K562 (cell line): Measurements from ENCODE around the gene MATN1.

Source experiments
- ETS2 ChIP-seq: IDR thresholded peaks from 2 replicates; pipeline ENCODE4 v1.6.1; 2016; ENCODE audit warnings: borderline replicate concordance, missing genetic modification characterization, mild to moderate bottlenecking, moderate library complexity, missing compliant biosample characterization; ENCODE audit not compliant: poor library complexity, severe bottlenecking
- NFXL1 ChIP-seq: fragments of 450-650 bp; formaldehyde crosslinking; IDR thresholded peaks from 2 replicates; pipeline ENCODE4 v1.4.0; 2021; ENCODE audit warnings: mild to moderate bottlenecking
- RAD21 ChIP-seq, 2 experiments: fragments of 250-450 bp in 1 of 2; fragments of 450-650 bp in 1 of 2; sonication (Bioruptor Pico) in 1 of 2; formaldehyde crosslinking in 1 of 2; IDR thresholded peaks in 1 of 2; conservative IDR thresholded peaks in 1 of 2; 2 replicates each; pipeline versions ENCODE4 v1.4.0 to v1.8.0; 2020 to 2022; ENCODE audit warnings: mild to moderate bottlenecking in 2 of 2, moderate library complexity in 1 of 2
- SMARCB1 ChIP-seq: IDR thresholded peaks from 2 replicates; pipeline ENCODE4 v1.6.1; 2011; ENCODE audit warnings: improper control_type of control experiment, low read depth; ENCODE audit not compliant: insufficient read length
- TF ChIP-seq, protein P1 (sequence below), 2 experiments: fragments of 450-650 bp; IDR thresholded peaks; 2 replicates each; pipeline ENCODE4 v1.6.1; 2016
- TF ChIP-seq, protein P2 (sequence below): sonication (generic); formaldehyde crosslinking; IDR thresholded peaks from 2 replicates; pipeline ENCODE4 v1.8.1; 2023; ENCODE audit warnings: mild to moderate bottlenecking, missing genetic modification reagents
- TF ChIP-seq, protein P3 (sequence below), 3 experiments: IDR thresholded peaks in 2 of 3; conservative IDR thresholded peaks in 1 of 3; 2 replicates each; pipeline ENCODE4 v1.5.1; 2011 to 2012; ENCODE audit warnings: low read length in 3 of 3, mild to moderate bottlenecking in 3 of 3, control low read depth in 2 of 3, improper control_type of control experiment in 1 of 3, inconsistent platforms in 1 of 3, low read depth in 1 of 3, mixed read lengths in 1 of 3, moderate library complexity in 1 of 3; ENCODE audit not compliant: insufficient read depth in 2 of 3
- TF ChIP-seq, protein P4 (sequence below), 3 experiments: fragments of 200-800 bp in 1 of 3; sonication (Bioruptor generic) in 1 of 3; sonication (generic) in 1 of 3; formaldehyde crosslinking in 1 of 3; IDR thresholded peaks; 2 replicates each; pipeline versions ENCODE4 v1.6.1 to v1.8.0; 2016 to 2022; ENCODE audit warnings: mild to moderate bottlenecking in 2 of 3, missing compliant biosample characterization in 2 of 3, missing genetic modification characterization in 2 of 3, missing genetic modification reagents in 1 of 3
- TF ChIP-seq, protein P5 (sequence below), 2 experiments: fragments of 200-800 bp in 1 of 2; sonication (Bioruptor generic) in 1 of 2; sonication (generic) in 1 of 2; formaldehyde crosslinking in 1 of 2; IDR thresholded peaks in 1 of 2; conservative IDR thresholded peaks in 1 of 2; 2 replicates each; pipeline versions ENCODE4 v1.5.0 to v1.6.1; 2016 to 2020; ENCODE audit warnings: missing compliant biosample characterization in 1 of 2, missing genetic modification characterization in 1 of 2, missing genetic modification reagents in 1 of 2

DNA sequence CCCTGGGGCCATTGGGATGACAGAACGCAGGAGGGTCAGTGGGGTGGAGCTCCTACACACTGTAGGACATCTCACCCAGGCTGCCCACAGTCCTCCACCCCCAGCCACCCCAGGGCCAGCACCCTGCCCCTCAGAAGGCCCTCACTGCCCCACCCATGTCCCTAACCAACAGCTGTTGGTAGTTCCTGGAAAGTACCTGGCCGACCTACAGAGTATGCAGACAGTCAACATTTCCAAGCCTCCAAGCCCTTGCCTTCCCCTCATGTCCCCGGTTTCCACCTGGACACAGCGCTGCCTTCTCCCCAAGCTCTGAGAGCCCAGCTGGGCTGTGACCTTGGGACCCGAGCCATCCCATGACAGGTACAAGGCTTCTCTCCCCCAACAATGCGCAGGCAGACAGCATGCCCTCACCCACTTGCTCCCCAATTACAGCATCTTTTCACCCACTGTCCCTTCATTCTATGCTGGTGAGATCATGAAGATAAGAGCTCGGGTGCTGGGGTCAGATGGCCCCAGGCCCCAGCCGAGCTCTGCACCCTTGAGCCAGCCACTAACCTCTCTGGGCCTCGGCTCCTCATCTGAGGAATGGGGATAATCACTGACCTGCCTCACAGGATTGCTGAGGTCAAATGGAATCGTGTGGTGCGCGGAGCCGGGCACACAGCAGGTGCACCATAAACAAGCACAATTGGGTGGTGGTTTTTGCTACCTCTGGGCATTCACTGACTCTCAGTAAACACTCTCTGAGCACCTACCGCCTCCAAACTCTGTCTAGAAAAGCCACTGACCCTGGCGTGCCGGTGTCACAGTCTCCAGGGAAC, 23.0 kb upstream of the MATN1 start:
- TF ChIP-seq, protein P1, sequence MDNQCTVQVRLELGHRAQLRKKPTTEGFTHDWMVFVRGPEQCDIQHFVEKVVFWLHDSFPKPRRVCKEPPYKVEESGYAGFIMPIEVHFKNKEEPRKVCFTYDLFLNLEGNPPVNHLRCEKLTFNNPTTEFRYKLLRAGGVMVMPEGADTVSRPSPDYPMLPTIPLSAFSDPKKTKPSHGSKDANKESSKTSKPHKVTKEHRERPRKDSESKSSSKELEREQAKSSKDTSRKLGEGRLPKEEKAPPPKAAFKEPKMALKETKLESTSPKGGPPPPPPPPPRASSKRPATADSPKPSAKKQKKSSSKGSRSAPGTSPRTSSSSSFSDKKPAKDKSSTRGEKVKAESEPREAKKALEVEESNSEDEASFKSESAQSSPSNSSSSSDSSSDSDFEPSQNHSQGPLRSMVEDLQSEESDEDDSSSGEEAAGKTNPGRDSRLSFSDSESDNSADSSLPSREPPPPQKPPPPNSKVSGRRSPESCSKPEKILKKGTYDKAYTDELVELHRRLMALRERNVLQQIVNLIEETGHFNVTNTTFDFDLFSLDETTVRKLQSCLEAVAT (IDR thresholded peaks at IDR 0.05): no peak
- TF ChIP-seq RAD21 (CRISPR knock-in tag; conservative IDR thresholded peaks at IDR 0.05 in 1 of 2, IDR thresholded peaks at IDR 0.05 in 1 of 2): no peak
- TF ChIP-seq ETS2 (tag): no peak
- TF ChIP-seq, protein P2, sequence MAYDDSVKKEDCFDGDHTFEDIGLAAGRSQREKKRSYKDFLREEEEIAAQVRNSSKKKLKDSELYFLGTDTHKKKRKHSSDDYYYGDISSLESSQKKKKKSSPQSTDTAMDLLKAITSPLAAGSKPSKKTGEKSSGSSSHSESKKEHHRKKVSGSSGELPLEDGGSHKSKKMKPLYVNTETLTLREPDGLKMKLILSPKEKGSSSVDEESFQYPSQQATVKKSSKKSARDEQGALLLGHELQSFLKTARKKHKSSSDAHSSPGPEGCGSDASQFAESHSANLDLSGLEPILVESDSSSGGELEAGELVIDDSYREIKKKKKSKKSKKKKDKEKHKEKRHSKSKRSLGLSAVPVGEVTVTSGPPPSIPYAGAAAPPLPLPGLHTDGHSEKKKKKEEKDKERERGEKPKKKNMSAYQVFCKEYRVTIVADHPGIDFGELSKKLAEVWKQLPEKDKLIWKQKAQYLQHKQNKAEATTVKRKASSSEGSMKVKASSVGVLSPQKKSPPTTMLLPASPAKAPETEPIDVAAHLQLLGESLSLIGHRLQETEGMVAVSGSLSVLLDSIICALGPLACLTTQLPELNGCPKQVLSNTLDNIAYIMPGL (CRISPR knock-in tag): no peak
- TF ChIP-seq, protein P3, sequence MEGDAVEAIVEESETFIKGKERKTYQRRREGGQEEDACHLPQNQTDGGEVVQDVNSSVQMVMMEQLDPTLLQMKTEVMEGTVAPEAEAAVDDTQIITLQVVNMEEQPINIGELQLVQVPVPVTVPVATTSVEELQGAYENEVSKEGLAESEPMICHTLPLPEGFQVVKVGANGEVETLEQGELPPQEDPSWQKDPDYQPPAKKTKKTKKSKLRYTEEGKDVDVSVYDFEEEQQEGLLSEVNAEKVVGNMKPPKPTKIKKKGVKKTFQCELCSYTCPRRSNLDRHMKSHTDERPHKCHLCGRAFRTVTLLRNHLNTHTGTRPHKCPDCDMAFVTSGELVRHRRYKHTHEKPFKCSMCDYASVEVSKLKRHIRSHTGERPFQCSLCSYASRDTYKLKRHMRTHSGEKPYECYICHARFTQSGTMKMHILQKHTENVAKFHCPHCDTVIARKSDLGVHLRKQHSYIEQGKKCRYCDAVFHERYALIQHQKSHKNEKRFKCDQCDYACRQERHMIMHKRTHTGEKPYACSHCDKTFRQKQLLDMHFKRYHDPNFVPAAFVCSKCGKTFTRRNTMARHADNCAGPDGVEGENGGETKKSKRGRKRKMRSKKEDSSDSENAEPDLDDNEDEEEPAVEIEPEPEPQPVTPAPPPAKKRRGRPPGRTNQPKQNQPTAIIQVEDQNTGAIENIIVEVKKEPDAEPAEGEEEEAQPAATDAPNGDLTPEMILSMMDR (IDR thresholded peaks at IDR 0.05 in 2 of 3, conservative IDR thresholded peaks at IDR 0.05 in 1 of 3; ENCODE audit: insufficient read depth in 2 of 3, low read depth in 1 of 3, low read length in 3 of 3): no peak
- TF ChIP-seq, protein P4, sequence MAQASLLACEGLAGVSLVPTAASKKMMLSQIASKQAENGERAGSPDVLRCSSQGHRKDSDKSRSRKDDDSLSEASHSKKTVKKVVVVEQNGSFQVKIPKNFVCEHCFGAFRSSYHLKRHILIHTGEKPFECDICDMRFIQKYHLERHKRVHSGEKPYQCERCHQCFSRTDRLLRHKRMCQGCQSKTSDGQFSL (CRISPR knock-in tag; IDR thresholded peaks at IDR 0.05): no peak
- TF ChIP-seq, protein P4 (tag; IDR thresholded peaks at IDR 0.05): no peak
- TF ChIP-seq, protein P5, sequence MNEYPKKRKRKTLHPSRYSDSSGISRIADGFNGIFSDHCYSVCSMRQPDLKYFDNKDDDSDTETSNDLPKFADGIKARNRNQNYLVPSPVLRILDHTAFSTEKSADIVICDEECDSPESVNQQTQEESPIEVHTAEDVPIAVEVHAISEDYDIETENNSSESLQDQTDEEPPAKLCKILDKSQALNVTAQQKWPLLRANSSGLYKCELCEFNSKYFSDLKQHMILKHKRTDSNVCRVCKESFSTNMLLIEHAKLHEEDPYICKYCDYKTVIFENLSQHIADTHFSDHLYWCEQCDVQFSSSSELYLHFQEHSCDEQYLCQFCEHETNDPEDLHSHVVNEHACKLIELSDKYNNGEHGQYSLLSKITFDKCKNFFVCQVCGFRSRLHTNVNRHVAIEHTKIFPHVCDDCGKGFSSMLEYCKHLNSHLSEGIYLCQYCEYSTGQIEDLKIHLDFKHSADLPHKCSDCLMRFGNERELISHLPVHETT (CRISPR knock-in tag; conservative IDR thresholded peaks at IDR 0.05 in 1 of 2, IDR thresholded peaks at IDR 0.05 in 1 of 2): no peak
- no peak for TF ChIP-seq NFXL1 (CRISPR knock-in tag)
- no peak for TF ChIP-seq SMARCB1
